ENCODE data around the gene CYP19A1.
A peak's percentile ranks its signal among the peaks of the same experiment; 100 is the strongest.

Gene CYP19A1

DNA sequence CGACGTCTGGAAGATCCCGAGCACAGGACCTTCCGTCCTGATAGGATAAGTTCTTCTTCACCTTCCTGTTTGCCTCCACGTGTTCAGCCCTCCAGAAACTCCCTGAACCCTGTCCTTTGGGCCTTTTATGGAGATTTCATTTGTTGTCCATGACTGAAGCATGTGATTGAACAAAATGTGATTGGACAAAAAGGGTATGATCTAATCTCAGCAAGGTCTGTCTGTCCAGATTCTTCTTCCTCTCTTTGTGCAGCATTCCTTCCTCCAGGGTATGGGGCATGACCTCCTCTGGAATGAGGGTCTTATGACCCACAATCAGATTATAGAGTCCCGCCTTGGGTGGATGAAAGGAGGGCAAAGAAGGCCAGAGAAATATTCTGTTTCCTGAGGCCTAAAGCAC, at the start of gene CYP19A1:
Gene CYP19A1, minus strand, starts transcription at position 101 of the 400 bp plus-strand sequence. CDS start 95,684 bp downstream, outside the sequence.
- DNase-seq = no peak

DNA sequence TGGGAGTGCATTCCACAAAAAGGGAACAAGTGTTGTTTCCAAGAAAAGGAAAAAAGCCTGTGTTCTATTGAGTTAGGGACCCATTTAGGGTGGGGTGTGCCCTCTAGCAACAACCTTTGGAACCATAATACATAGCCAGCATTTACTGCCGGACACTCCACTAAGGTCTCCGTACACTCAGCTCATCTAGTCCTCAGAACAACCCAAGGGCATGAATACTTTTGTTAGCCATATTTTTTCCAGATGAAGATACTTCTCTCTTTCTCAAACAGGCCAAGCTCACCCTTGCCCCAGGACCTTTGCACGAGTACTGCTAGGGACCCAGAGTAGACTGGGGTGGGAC, 49.3 kb upstream of the CYP19A1 start:
- no peak for DNase-seq

DNA sequence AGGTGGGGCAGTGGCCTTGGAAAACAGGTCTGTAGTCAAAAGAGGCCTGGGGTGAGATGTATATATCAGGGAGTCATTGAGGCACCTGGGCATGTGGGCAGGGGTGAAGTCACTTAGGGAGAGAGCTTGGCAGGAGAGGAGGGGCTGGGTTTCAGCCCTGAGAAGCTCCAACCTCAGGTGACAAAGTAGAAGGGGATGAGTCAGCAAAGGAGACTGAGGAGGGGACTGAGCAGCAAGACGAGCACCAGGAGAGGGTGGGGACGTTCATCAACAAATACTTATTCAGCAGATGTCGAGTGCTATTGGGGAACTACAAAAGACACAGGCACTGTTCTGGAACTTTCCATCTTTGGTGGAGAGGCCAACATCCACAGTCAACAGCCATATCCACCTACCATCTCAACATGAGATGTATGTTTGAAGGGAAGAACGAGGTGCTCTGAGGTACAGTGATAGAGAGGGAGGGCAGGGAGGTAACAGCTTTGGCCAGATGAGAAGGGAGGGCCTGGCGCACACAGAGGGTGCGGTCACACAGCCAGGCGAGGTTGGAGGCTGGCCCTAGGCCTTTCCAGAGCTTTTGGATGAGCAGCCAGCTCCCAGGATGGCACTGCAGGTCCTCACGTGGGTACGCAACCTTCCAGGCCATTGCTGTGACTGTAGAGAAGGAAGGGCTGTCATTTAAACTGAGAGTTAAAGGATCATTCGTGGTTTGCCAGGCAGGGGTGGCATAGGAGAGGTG, 48.7 kb upstream of the CYP19A1 start:
- DNase-seq = no peak

DNA sequence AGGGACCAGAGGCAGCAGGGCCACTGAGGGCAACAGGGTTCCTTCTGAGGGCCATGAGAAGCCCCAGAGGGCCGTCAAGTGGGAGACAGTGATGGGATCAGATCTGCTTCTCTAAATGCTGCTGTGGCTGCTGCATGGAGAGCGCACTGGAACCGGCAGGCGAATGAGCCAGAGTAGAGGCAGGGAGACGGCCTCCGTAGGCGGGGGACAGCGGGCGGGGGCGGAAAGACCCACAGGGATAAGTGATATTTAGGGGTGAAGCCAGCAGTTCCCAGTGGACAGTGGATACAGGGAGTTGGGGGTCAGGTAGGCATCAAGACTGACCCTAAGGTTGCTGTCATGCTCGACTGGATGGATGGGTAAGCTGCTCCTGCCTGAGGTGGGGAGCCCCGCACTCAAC, 48.1 kb upstream of the CYP19A1 start:
- DNase-seq = no peak

DNA sequence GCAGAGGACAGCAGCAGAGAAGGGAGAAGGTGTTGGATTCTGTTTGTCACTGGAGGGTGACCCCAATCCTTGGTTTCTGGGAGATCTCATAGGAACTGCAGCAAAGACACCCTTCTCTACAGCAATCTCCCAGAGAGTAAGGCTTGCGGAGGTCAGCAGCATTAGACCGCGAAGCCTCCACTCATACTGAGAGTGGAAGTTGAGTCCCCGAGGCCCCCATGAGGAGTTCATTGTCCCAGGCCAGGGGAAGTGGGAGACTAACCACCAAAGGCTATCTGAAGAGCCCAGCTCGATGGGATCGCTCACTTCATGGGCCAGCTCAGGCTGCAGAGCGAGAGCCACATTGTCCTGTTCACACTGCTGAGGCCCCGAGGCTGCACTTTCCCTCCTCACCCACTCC, 47.6 kb upstream of the CYP19A1 start:
- peak in 2 of 56 donors; percentile 25 to 32 for DNase-seq

DNA sequence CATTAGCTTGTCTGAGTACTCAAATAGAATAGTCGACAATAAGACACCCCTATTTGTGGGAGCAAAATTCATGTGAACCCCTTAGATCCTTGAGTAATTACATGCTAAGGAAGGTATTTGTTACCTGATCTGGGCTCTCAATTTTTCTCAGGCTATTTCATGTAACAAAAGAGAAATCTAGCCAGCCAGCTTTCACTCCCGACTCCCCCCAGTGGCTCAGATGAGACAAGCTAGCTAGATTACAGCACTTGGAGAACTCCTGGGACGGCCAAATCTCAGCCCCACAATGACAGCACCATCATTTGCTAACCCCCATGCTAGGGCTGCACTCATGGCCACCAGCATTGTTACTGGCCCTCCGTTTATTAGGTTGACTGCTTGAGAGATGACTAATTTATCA, 44.4 kb upstream of the CYP19A1 start:
- peak in 20 of 56 donors; percentile 4 to 68 (median 24) for DNase-seq

DNA sequence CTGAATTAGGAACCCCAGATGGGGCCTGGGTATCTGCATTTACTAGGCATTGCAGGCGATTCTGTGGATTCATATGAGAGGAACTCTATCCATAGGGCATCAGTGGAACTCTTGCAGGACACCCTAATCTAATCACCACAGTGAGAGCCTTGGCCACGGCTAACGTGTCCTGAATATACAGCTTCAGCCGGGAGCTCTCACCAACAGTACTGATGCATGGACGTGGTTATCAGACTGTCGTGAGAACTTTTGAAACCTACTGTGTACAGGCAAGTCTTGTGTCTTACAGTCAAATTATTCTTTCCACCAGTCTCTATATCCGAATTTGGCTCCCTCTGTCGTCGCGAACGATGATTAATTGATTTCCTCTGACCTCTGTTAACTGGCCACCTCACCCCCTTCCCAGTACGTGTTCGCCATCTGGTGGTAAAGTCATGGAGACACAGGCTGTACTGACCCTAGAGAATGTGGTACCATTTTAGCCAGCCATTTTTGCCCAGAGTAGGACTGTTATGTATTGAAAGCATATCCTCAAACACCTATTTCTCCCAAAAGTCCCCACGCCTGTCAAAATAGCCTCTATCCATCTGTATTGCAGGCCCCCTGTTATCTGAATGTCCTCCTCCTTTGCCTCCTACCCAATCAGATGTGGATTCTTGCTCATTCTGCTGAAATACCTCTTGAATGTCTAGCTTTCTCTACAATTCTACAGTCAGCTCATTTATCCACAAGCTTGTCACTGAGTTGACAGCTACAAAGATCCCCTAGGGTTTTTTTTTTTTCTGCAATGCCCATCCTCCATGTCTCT, 42.8 kb upstream of the CYP19A1 start:
- DNase-seq = peak in 53 of 56 donors; percentile 7 to 82 (median 61)

DNA sequence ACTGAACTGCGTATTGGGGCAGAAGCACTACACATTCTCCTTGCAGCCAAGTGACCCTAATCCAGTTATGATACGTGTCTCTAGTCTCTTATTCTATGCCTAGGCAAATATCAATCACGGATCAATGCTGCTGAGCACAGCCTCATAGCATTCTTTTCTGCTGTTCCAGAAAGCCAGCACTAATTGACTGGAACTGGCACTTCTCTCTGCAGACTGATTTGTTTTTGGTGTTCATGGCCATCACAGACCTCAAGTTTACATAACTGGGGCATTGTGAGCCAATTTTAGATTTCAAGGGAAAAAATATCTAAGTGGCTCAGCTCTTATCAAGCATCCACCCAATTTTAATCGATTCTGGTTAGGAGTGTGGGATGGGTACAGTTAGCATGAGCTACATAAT, 41.0 kb upstream of the CYP19A1 start:
- DNase-seq = peak in 2 of 56 donors; percentile 27 to 49

DNA sequence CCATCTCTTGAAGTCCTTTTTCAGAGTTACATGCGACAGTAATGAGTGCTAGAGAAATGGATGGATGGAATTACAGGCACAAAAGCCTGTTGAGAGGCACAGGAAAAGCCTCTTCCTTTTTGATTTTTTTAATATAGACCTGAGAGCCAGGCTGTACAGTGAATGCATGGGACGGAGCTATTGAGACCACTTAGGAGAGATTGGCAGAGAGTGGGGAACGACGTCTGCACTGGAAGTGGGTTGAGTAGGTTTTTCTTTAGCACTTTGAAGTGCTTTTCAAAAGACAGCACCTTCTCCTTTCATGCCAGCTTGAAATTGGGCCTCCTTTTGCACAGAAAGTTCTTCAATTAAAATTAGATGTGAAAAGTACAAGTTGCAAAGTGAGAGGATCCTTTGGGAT, 40.0 kb upstream of the CYP19A1 start:
- DNase-seq = no peak

DNA sequence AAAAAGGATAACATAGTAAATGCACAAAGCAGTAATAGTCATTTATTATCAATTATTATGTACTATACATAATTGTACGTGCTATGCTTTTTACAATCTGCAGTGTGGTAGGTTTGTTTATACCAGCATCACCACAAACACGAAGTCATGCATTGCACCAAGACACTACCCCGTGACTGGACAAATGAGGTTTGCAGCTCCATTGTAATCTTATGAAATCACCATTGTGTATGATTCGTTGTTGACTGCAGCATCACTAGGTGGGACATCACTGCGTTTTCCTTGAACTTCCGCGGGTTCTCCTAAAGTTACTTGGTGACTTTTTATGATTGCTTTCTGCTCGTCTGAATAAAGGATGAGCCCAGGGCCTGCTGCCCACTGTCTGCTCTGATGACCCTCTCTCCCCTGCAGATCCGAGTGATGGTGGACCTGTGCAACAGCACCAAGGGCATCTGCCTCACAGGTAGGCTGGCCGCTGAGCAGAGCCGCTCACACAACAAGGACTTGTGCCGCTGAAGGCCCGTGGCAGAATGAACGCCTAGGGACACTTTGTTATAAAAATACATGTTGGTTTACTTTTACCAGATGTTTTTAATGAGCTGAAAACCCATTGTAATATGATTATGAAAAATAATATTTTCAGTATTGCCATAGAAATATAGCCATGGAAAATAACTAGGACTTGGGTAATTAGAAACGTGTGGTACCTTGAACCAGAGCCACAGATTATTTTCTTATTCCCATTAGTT, 38.8 kb upstream of the CYP19A1 start:
- peak in 9 of 56 donors; percentile 2 to 47 (median 25) for DNase-seq

DNA sequence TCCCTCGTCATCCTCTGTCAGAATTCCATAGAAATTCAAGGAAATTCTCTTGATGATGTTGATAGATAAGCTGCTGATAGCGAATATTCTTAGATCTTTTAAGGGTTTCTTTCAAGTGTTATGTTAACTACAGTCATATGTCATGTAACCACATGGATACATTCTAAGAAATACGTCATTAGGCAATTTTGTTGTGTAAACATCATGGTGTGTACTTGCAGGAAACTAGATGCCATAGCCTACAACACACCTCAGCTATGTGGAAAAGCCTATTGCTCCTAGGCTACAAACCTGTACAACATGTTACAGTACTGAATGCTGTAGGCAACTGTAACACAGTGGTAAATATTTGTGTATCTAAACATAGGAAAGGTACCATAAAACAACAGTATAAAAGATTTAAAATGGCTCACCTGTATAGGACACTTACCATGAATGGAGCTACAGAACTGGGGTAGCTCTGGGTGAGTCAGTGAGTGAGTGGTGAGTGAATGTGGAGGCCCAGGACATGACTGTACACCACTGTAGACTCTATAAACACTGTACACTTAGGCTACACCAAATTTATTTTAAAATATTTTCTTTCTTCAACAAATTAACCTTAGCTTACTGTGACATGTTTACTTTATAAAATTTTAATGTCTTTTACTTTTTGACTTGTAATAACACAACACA, 37.7 kb upstream of the CYP19A1 start:
- no peak for DNase-seq

DNA sequence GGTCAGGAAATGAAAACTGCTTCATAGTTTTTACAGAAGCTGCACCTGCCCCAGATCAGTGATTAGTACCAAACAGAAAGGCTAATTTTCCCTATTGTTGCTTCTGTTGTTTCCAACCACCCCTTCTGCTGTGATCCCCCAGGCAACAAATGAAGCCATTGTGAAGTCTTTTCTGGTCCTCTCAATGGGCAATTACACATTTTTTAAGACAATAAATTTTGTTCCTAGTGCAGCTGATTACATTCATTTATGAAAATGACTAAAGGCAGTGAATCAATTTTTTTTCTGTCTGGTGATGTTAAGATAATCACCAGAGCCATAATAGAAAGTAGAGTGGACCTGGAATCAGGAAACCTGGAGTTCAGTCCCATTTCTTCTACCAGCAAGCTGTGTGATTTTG, 35.7 kb upstream of the CYP19A1 start:
- no peak for DNase-seq

DNA sequence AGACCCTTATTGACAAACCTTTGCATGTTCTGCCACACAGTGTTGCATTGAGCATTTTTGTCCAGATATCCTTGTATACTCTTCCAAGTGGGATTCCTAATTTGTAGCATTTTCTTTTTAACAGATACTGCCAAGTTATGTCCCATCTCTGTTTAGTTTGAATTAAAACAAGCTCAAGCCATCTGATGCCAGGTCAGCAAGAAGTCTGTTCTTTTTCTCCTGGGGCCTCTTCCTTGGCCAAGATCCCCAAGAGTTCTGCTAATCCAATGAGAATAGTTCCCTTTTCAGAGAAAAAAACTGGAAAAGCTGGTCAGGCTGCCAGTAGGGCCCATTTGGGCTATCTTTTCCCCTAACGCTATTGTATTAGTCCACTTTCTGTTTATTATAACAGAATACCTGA, 32.9 kb upstream of the CYP19A1 start:
- no peak for DNase-seq

DNA sequence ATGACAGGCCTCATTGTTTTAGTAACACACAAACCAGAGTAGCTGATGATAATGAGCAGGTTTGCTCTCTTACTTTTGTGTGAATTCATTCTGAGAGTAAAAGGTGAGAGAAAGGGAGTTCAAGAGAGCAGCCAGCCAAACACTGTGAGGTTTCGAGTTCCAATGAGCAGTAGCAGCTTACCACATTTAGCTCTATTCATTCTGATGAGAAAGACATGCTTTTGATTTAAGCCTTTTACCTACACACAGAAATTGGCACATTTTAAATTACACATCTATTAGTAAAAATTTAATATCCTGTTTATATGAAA, 31.0 kb upstream of the CYP19A1 start:
- DNase-seq = no peak

DNA sequence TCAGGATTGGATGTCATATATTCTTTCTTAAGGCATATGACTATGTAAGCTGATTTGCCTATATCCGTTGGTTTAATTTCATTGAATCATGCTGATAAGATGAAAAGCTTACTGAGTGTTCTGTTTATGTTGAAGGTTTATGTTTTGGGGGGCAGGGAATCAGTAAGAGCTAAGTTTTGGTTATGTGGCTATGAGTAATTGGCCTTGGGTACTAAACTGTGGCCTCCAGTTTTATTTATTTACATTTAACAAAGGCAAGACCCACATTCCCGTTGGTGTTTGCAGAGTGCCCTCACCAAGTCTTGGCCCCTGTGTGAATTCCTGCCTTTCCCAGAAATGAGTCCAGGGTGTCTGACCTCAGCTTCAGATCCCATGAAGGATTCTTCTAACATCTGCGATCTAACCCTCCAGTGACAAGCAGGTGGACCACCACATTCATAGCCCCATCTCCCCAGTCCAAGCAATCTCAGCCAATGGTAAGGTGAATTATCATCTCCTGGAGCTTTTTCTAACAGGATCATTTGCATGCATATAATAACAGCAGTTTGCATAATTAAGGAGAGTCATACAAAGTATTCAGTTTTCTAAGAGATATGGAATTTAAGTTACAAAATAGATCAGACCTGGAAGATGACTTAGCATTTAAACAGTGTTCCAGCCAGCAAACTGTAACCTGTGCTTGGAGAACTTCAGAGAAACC, 30.5 kb upstream of the CYP19A1 start:
- no peak for DNase-seq

DNA sequence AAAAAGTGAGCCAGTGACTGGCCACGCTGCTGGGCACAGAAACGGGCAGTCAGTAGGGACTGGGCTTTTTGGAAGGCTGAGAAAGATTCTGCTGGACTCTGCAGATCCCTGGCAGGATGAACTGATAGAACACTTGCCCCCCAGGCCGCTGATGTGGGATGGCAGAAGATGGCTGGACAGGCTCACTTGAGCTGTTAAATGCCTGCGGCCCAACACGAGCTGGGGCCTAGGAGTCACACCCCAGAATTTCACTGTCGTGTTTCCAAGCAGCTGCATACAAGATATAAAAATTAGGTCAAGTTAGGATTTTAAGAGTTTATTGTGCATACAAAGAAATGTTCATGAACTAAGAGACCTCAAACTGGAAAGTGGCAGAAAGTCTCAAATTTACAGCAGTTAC, 29.9 kb upstream of the CYP19A1 start:
- DNase-seq = no peak

DNA sequence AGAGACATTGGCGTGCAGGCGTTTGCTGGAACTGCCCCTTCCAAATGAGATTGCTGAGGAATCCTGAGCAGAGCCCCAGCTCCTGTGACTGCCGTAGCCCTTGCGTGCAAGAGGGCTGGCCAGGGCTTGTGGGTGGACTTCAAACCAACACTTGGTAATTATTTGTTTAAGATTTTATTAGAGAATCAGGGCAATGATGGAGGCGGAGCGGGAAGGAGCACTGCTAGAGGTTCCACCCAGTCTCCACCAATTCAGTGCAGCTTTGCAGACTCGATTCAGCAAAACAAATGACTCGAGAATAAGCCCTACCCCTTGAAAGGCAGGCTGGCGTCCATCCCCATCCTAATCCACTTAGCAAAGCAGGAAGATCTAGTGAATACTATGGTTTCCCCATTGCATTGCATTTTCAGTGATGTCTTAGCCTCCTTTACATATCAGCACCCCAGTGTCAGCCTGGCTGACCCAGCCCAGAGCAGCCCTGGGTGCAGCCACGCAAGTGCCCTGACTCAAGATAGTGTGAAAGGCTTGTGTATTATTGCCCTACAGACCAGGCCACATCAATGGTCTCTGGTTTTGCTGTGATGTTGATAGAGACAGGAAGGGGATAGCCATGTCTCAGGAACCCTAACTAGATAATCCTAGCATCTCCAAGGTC, 29.1 kb upstream of the CYP19A1 start:
- DNase-seq = no peak

DNA sequence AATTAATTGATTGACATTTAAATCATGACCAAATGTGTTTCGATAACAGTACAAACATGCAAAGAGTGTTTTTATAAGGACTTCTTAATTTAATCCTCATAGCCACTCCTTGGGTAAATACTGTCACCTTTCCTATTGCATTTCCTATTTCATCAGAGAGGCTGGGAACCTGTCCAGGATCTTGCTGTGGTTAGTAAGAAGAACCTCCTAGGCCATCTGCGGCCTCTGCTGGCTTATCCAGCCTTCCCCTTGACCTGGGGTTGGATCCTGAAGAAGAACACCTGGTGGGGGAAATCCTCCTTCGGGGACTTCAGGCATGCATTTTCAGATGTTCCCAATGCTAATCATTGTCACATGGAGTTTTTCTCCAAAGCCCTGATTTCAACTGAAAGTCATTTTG, 28.5 kb upstream of the CYP19A1 start:
- DNase-seq = no peak

DNA sequence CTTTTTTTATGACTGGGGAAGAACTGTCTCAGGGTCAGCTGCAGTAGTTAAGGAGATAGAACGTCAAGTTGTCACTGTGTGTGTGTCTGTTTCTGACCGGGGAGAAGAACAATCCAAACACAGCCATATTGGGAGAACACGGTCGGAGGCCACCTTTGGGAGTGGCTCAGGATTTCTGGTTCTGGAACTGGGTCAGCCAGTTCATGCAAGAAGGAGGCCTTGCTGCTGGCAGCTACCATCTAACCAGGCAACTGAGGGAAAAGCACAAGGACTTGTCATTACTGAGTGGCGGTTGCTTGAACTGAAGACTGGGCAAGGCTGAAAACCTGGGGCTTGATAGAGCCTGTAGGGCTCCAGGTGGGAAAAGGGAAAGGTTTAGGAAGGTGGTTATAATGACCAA, 27.7 kb upstream of the CYP19A1 start:
- no peak for DNase-seq

DNA sequence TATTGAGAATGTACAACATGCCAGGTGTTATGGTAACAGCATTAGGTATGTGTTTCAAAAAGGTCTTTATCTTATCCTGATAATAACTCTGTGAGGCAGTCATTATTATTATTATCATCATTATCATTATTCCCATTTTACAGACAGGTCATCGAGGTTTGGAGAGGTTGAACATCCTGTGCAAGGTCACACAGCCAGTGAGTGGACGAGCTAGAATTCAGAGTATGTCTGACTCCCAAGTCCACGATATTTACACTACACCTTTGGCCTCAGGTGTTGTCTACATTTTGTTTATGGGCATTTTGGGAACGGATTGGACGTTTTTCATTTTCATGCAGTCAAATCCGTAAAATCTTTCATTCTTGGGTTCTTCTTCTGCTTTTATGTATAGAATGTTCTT, 27.0 kb upstream of the CYP19A1 start:
- no peak for DNase-seq

DNA sequence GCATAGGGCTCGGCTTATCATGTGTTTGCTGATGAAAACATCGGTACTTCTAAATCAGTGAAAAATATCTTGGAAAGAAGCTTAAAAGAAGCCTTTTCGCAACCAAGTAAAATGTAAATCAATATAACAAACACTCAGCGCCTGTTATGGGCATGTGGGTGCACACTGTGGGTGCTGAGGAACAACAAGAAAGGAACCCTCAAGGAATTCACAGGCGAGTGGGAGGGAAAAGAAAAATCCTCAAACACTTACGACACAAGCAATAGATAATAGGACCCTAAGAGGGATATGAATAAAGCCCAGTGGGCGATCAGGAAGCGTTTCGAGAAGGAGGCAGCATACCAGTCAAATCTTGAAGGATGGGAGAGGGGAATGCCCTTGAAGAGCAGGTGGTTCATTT, 25.0 kb upstream of the CYP19A1 start:
- peak in 2 of 56 donors; percentile 22 to 34 for DNase-seq
